Transverse colon (tissue), 4 donors: ENCODE results near the gene TNFRSF6B. TPM values are rescaled to one million over a fixed set of nuclear protein-coding genes. Genes with fewer than 3 reads are reported as not detected.
A peak's percentile ranks its signal among the peaks of the same experiment; 100 is the strongest.

ENCODE experiments used
- DNase-seq: peaks from one replicate; pipeline ENCODE4 v3.0.0-alpha.2; 2019
- H3K27ac ChIP-seq, 4 donors: fragments of 200-600 bp; sonication (generic); 2 replicates each; pipeline ENCODE4 v1.5.1; 2016 to 2018; ENCODE audit warnings: inconsistent platforms in 4 of 4
- H3K27me3 ChIP-seq: fragments of 200-600 bp; sonication (generic); 2 replicates; pipeline ENCODE4 v1.5.1; 2017; ENCODE audit warnings: inconsistent platforms
- H3K36me3 ChIP-seq, 4 donors: fragments of 200-600 bp; sonication (generic); 2 replicates each; pipeline ENCODE4 v1.5.1; 2017 to 2019; ENCODE audit warnings: inconsistent platforms in 4 of 4
- H3K4me1 ChIP-seq, 4 donors: fragments of 200-600 bp; sonication (generic); 2 replicates each; pipeline ENCODE4 v1.5.1; 2017 to 2020; ENCODE audit warnings: inconsistent platforms in 4 of 4
- H3K4me3 ChIP-seq, 4 donors: fragments of 200-600 bp; sonication (generic); 1 replicate in 1 of 4; 2 replicates in 3 of 4; pipeline versions ENCODE4 v1.5.1 to v1.6.1; 2017 to 2019; ENCODE audit warnings: inconsistent platforms in 4 of 4
- H3K9me3 ChIP-seq, 2 donors: fragments of 200-600 bp; sonication (generic); 2 replicates each; pipeline ENCODE4 v1.5.1; 2017 to 2019; ENCODE audit warnings: inconsistent platforms in 2 of 2
- EP300 ChIP-seq: sonication (generic); formaldehyde crosslinking; IDR thresholded peaks from one replicate; pipeline ENCODE4 v1.6.1; 2017; ENCODE audit warnings: antibody characterized with exemption, low read depth
- POLR2A ChIP-seq: fragments of 450-650 bp; IDR thresholded peaks from one replicate; pipeline ENCODE4 v1.6.1; 2016; ENCODE audit warnings: antibody characterized with exemption, mild to moderate bottlenecking, moderate library complexity
- POLR2AphosphoS5 ChIP-seq, 3 donors: sonication (generic); formaldehyde crosslinking; IDR thresholded peaks; one replicate each; pipeline ENCODE4 v1.6.1; 2016; ENCODE audit warnings: antibody characterized with exemption in 3 of 3
- WGBS, 2 donors: methylation state at CpG; one replicate each; pipeline ENCODE4 v1.1.5; 2018; ENCODE audit warnings: low coverage in 1 of 2; 5-methylcytosine and 5-hydroxymethylcytosine counted together
- in situ Hi-C, 4 donors: fragments of 200-750 bp; cut with MboI; loops; one replicate each; pipeline versions ENCODE4 v1.15.0 to v1.15.1; 2017; ENCODE audit warnings: low sequenced_read_pairs in 3 of 4, low pct_ligation_motif_present in 1 of 4, low pct_unique_long_range_greater_than_20kb in 1 of 4
- intact Hi-C: fragments of 100-400 bp; cut with DNase I; formaldehyde crosslinking; loops from one replicate; pipeline ENCODE4 v1.15.1; 2023; ENCODE audit warnings: low total_unique reads
- total RNA-seq, 4 donors: library from RNA; depleted of rRNA; stranded (reverse); fragments of >200 nt; gene quantifications; one replicate each; pipeline ENCODE4 v1.1.0, GENCODE V29; 2016
- TF ChIP-seq, protein P1 (sequence below), 5 experiments: fragments of 200-600 bp in 3 of 5; fragments of 450-650 bp in 2 of 5; sonication (generic) in 3 of 5; IDR thresholded peaks; 1 replicate in 2 of 5; 2 replicates in 3 of 5; pipeline ENCODE4 v1.5.1; 2016 to 2017; ENCODE audit warnings: antibody characterized with exemption in 5 of 5, inconsistent platforms in 3 of 5, mild to moderate bottlenecking in 2 of 5, moderate library complexity in 1 of 5

The TNFRSF6B gene
- total RNA-seq, 4 donors from 2014 or later: 4.2 to 34.4 (median 13.6) TPM

DNA sequence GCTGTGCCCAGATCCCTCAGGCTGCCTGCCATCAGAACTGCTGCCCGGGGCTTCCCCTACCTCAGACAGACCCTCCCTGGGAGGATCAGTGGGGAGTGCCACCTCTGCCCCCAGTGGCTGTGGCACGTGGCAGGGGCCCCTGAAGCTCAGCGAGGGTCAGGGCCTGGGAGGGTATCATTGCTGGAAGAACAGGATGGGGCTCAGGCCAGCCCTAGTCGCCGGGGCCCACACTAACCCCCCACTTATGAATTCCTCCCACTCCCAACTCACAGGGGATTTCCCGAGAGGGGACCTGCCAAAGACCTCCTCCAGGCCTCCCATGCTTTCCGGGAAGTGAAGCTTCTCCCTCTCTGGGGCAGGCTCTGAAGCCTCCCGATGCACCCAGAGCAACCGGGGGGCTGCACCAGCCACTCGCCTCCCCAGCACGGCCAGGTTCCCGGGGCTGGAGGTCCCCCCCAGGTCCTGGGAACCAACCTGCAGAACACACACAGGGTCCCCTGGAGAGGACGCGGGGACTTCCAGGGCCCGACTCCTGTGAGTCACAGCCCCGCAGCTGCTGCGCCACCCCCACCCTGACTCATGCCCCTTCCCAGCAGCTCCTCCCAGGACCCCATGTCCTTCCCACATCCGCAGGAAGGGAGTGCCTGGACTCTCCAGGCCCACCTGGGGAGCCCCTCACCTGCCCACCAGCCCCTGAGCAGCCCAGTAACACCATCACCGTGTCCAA is 2.5 kb downstream of the TNFRSF6B start:
- peak overlapping the region; percentile 19 to 61 (median 45) for H3K27ac ChIP-seq
- H3K9me3 ChIP-seq: no peaks in the 10 kb centered on the region
- no peaks in the 10 kb centered on the region for H3K27me3 ChIP-seq
- no peaks in the 10 kb centered on the region for H3K36me3 ChIP-seq
- peak; percentile 35 for DNase-seq
- H3K4me3 ChIP-seq: no peak overlapping the region
- H3K4me1 ChIP-seq: peaks cover 19 to 35% (median 30%) of the 10 kb centered on the region in 4 donors
- TF ChIP-seq POLR2A: no peak
- TF ChIP-seq EP300: peak; percentile 63
- peak in 2 of 3 donors; percentile 22 to 23 for TF ChIP-seq POLR2AphosphoS5 (IDR thresholded peaks at IDR 0.05)
- TF ChIP-seq, protein P1, sequence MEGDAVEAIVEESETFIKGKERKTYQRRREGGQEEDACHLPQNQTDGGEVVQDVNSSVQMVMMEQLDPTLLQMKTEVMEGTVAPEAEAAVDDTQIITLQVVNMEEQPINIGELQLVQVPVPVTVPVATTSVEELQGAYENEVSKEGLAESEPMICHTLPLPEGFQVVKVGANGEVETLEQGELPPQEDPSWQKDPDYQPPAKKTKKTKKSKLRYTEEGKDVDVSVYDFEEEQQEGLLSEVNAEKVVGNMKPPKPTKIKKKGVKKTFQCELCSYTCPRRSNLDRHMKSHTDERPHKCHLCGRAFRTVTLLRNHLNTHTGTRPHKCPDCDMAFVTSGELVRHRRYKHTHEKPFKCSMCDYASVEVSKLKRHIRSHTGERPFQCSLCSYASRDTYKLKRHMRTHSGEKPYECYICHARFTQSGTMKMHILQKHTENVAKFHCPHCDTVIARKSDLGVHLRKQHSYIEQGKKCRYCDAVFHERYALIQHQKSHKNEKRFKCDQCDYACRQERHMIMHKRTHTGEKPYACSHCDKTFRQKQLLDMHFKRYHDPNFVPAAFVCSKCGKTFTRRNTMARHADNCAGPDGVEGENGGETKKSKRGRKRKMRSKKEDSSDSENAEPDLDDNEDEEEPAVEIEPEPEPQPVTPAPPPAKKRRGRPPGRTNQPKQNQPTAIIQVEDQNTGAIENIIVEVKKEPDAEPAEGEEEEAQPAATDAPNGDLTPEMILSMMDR (IDR thresholded peaks at IDR 0.05): no peak
- intact Hi-C loops: no loop called here
- WGBS, 2 donors: 63% methylated on average over 19 of the region's 19 CpGs; no CpG with 5 or more reads in 1 of the 2 donors
- in situ Hi-C loops: no loop called here

DNA sequence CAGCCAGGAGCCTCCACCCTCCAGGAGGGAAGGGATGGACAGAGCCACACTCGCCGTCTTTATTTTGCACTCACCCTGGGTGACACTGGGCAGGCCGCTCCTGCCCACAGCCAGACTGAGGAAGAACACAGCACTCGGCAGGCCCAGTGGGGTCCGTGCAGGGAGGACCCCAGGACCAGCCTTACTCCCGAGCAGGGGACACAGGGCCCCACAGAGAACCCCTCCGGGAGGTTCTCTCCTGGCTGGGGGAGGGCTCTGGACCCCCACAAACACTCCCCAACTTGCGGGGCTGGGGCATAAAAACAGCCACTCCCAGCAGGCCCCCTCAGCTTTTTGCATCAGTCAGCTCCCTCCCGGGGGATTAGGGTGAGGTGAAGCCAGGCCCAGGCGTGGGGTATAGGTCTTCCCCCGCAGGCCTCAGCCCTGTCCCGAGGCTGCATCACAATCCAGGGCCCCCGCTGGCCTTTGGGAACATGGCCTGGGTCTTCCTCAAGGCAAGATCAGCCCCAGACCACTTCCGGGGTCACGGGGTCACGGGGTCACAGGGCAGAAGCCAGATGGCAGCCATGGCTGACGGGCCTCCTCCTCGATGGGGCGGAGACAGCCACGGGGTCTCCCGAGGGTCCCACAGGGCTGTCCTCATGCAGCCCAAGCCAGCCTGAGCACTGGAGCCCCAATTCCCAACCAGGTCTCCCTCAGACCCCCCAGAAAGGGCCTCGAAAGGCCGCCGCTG is 3.2 kb downstream of the TNFRSF6B start:
- WGBS, 2 donors: 69% methylated on average over 14 of the region's 24 CpGs; no CpG with 5 or more reads in 1 of the 2 donors

DNA sequence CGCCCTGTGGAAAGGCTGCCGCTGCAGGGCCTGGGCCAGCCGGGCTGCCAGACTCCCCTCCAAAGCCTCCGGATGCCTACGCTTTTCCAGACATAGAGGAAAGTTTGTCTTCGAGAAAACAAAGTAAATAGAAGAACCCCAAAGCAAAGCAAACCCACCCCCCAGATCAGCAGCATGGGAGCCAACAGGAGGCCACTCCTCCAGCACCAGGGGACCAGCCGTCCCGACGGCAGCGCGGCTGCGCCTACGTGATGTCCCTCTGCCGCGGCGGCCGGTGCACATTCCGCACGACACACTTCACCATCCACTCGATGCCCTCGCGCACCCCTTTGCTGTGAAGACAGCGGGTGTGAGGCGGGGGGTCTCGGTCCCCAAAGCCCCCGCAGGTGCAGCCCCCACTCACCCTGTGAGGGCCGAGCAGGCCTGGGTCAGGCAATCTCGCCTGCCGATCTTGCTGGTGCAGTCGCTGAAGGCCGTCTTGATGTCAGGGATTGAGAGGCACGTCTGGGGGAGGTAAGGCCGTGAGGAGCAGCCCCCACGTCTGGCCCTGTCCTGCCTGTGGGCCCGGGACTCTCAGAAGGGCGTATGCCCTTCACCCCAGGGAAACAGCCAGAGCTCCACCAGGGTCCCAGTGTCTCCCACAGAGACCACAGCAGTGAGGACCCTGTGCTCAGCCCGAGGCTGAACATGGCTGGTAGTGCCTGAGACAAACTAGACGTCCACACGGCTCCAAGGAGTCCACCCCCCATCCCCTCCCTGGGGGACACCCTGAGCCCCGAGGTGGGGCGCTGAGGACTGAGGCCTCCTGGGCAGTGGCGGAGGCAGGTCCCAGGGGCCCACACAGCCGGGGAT is 4.0 kb downstream of the TNFRSF6B start:
- DNase-seq: no peak
- in situ Hi-C loops (no loop called here), intact Hi-C loops (no loop called here)
- H3K4me1 ChIP-seq: peaks cover 19 to 35% (median 30%) of the 10 kb centered on the region in 4 donors
- H3K27me3 ChIP-seq: no peaks in the 10 kb centered on the region
- WGBS, 2 donors: 91% methylated on average over 38 of the region's 43 CpGs; no CpG with 5 or more reads in 1 of the 2 donors
- TF ChIP-seq, protein P1 (IDR thresholded peaks at IDR 0.05): no peak
- TF ChIP-seq POLR2AphosphoS5 (IDR thresholded peaks at IDR 0.05) (peak in 1 of 3 donors; percentile 3), EP300 (no peak), POLR2A (no peak)
- H3K9me3 ChIP-seq: no peaks in the 10 kb centered on the region
- H3K27ac ChIP-seq: peak overlapping the region in 2 of 4 donors; percentile 41 to 49
- H3K36me3 ChIP-seq: peaks cover 0 to 8% (median 2%) of the 10 kb centered on the region in 4 donors
- H3K4me3 ChIP-seq: no peak overlapping the region

More for the DNA sequence above, 3.2 kb downstream of the TNFRSF6B start:
- TF ChIP-seq, protein P1 (IDR thresholded peaks at IDR 0.05): no peak
- no peak for TF ChIP-seq POLR2AphosphoS5 (IDR thresholded peaks at IDR 0.05)
- TF ChIP-seq POLR2A: no peak
- no peak for TF ChIP-seq EP300
- in situ Hi-C loops: no loop called here
- no peak overlapping the region for H3K4me3 ChIP-seq
- H3K4me1 ChIP-seq: peaks cover 19 to 35% (median 30%) of the 10 kb centered on the region in 4 donors
- H3K27me3 ChIP-seq: no peaks in the 10 kb centered on the region
- no peak for DNase-seq
- intact Hi-C loops: no loop called here
- H3K9me3 ChIP-seq: no peaks in the 10 kb centered on the region
- H3K27ac ChIP-seq: peak overlapping the region; percentile 19 to 61 (median 45)
- peaks cover 0 to 2% (median 0%) of the 10 kb centered on the region in 4 donors for H3K36me3 ChIP-seq

DNA sequence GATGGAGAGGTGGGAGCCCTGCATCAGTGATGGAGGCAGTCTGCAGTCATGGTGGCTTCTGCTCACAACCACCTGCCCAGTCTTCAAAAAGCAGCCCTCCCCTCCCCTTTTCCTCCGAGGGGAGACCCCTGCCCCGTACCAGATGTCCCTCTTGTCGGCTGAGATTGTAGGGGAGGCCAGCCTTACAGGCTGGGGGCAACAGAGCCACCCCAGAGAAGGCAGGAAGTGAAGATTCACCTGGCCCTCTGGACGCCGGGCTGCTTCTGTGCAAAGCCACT is 4.5 kb downstream of the TNFRSF6B start:
- intact Hi-C loops: no loop called here

More for the DNA sequence above, 4.5 kb downstream of the TNFRSF6B start:
- no peak for DNase-seq
- Histone ChIP-seq H3K27ac (no peak overlapping the region), H3K36me3 (peaks cover 0 to 8% (median 3%) of the 10 kb centered on the region in 4 donors), H3K9me3 (no peaks in the 10 kb centered on the region), H3K4me1 (peaks cover 19 to 33% (median 29%) of the 10 kb centered on the region in 4 donors), H3K4me3 (no peak overlapping the region), H3K27me3 (no peaks in the 10 kb centered on the region)
- in situ Hi-C loops: no loop called here
- TF ChIP-seq EP300 (no peak), POLR2AphosphoS5 (IDR thresholded peaks at IDR 0.05) (no peak), POLR2A (no peak)
- TF ChIP-seq, protein P1 (IDR thresholded peaks at IDR 0.05): no peak
- 78% methylated on average over 5 of the region's 5 CpGs; no CpG with 5 or more reads in 1 of the 2 donors for WGBS, 2 donors
